Endodermal cell (in vitro differentiated cells): ENCODE results near the gene NEURL2. TPM values are rescaled to one million over a fixed set of nuclear protein-coding genes. Genes with fewer than 3 reads are reported as not detected.

ENCODE experiments used
- DNase-seq: peaks from one replicate; pipeline ENCODE4 v3.0.0-alpha.2; 2017
- H3K27ac ChIP-seq: 2 replicates; pipeline ENCODE4 v1.5.1; 2013; ENCODE audit warnings: mild to moderate bottlenecking, low read depth, low read length, moderate library complexity
- H3K27me3 ChIP-seq: 2 replicates; pipeline ENCODE4 v1.6.1; 2013; ENCODE audit warnings: mild to moderate bottlenecking, low read length, moderate library complexity; ENCODE audit not compliant: insufficient read depth, control insufficient read depth, poor library complexity, severe bottlenecking
- H3K36me3 ChIP-seq: 2 replicates; pipeline ENCODE4 v1.7.0; 2013; ENCODE audit warnings: mild to moderate bottlenecking, low read length, moderate library complexity; ENCODE audit not compliant: control insufficient read depth, insufficient read depth
- H3K4me1 ChIP-seq: one replicate; pipeline ENCODE4 v1.7.0; 2013; ENCODE audit warnings: low read length; ENCODE audit not compliant: control insufficient read depth, insufficient read depth
- H3K4me3 ChIP-seq: 2 replicates; pipeline ENCODE4 v1.5.1; 2013; ENCODE audit warnings: mild to moderate bottlenecking, low read length, moderate library complexity
- H3K9ac ChIP-seq: 2 replicates; pipeline ENCODE4 v1.6.1; 2013; ENCODE audit warnings: mild to moderate bottlenecking, low read length, moderate library complexity; ENCODE audit not compliant: poor library complexity, severe bottlenecking; ENCODE audit errors: extremely low read depth
- H3K9me3 ChIP-seq: 2 replicates; pipeline ENCODE4 v1.6.1; 2013; ENCODE audit warnings: mild to moderate bottlenecking, low read length, moderate library complexity; ENCODE audit not compliant: control insufficient read depth
- H3K27ac Mint-ChIP-seq: 2 replicates; pipeline ENCODE4 v1.8.0; 2020; ENCODE audit warnings: mixed read lengths
- H3K27me3 Mint-ChIP-seq: 2 replicates; pipeline ENCODE4 v1.8.0; 2021; ENCODE audit warnings: mild to moderate bottlenecking, mixed read lengths; ENCODE audit not compliant: insufficient read depth
- H3K36me3 Mint-ChIP-seq: 2 replicates; pipeline ENCODE4 v1.8.0; 2020; ENCODE audit warnings: low read depth, mixed read lengths
- H3K4me1 Mint-ChIP-seq: 2 replicates; pipeline ENCODE4 v1.8.0; 2020; ENCODE audit warnings: mixed read lengths
- H3K4me3 Mint-ChIP-seq: 2 replicates; pipeline ENCODE4 v1.8.0; 2020; ENCODE audit warnings: mild to moderate bottlenecking, moderate library complexity, mixed read lengths
- H3K9me3 Mint-ChIP-seq: 2 replicates; pipeline ENCODE4 v1.8.0; 2020; ENCODE audit warnings: mild to moderate bottlenecking, mixed read lengths
- CTCF ChIP-seq: fragments of 200-600 bp; sonication (generic); conservative IDR thresholded peaks from 2 replicates; pipeline ENCODE4 v1.5.0; 2021; ENCODE audit warnings: antibody characterized with exemption, mild to moderate bottlenecking
- WGBS, 2 experiments: methylation state at CpG; one replicate each; pipeline versions ENCODE4 v1.1.5 to v1.1.7; 2013; ENCODE audit warnings: missing lambda C conversion rate in 2 of 2, mixed read lengths in 1 of 2; ENCODE audit not compliant: insufficient coverage in 1 of 2, insufficient read length in 1 of 2; 5-methylcytosine and 5-hydroxymethylcytosine counted together
- total RNA-seq, 2 donors: library from RNA; stranded (reverse); fragmentation: NEBNext Ultra II Directional in 1 of 2; extraction: Animal tissue kit (Norgen Biotek cat#: 25700) in 1 of 2; gene quantifications; 2 replicates in 1 of 2; 3 replicates in 1 of 2; pipeline ENCODE4 v1.2.1, GENCODE V29; 2021

The NEURL2 gene
- total RNA-seq, 2 donors from 2014 or later = 4.4 to 6.4 TPM

GRCh38 chr20:45845452-45845851 is 45.6 kb downstream of the NEURL2 start:
- no peaks in the 10 kb centered on the region for H3K4me1 Mint-ChIP-seq
- H3K27ac Mint-ChIP-seq = no peak overlapping the region
- H3K4me1 ChIP-seq = no peaks in the 10 kb centered on the region
- TF ChIP-seq CTCF = no peak
- H3K4me3 Mint-ChIP-seq = no peak overlapping the region
- peaks cover 6% of the 10 kb centered on the region for H3K9me3 ChIP-seq
- peaks cover 67% of the 10 kb centered on the region for H3K36me3 ChIP-seq
- no peak overlapping the region for H3K9ac ChIP-seq
- H3K27me3 ChIP-seq = no peaks in the 10 kb centered on the region
- no peak overlapping the region for H3K27ac ChIP-seq
- H3K9me3 Mint-ChIP-seq = peaks cover 4% of the 10 kb centered on the region
- peaks cover 64% of the 10 kb centered on the region for H3K36me3 Mint-ChIP-seq
- DNase-seq = no peak
- H3K4me3 ChIP-seq = no peak overlapping the region
- H3K27me3 Mint-ChIP-seq = no peaks in the 10 kb centered on the region

GRCh38 chr20:45843506-45843905 is 47.5 kb downstream of the NEURL2 start:
- TF ChIP-seq CTCF = no peak
- Histone ChIP-seq H3K9ac (no peak overlapping the region), H3K9me3 (no peaks in the 10 kb centered on the region), H3K36me3 (peaks cover 63% of the 10 kb centered on the region), H3K4me1 (no peaks in the 10 kb centered on the region), H3K4me3 (no peak overlapping the region), H3K27me3 (no peaks in the 10 kb centered on the region), H3K27ac (no peak overlapping the region)
- DNase-seq = no peak
- no peak overlapping the region for H3K4me3 Mint-ChIP-seq
- no peaks in the 10 kb centered on the region for H3K27me3 Mint-ChIP-seq
- H3K27ac Mint-ChIP-seq = no peak overlapping the region
- H3K36me3 Mint-ChIP-seq = peaks cover 48% of the 10 kb centered on the region
- WGBS, 2 experiments = 92 to 95% methylated on average over 5 to 14 of the region's 14 CpGs
- no peaks in the 10 kb centered on the region for H3K4me1 Mint-ChIP-seq
- no peaks in the 10 kb centered on the region for H3K9me3 Mint-ChIP-seq

GRCh38 chr20:45842169-45842812 is 48.7 kb downstream of the NEURL2 start:
- no peak overlapping the region for H3K27ac Mint-ChIP-seq
- Histone ChIP-seq H3K27me3 (no peaks in the 10 kb centered on the region), H3K4me3 (no peak overlapping the region), H3K9ac (no peak overlapping the region), H3K4me1 (no peaks in the 10 kb centered on the region), H3K27ac (no peak overlapping the region), H3K9me3 (no peaks in the 10 kb centered on the region), H3K36me3 (peaks cover 61% of the 10 kb centered on the region)
- no peak for DNase-seq
- no peak for TF ChIP-seq CTCF
- no peaks in the 10 kb centered on the region for H3K27me3 Mint-ChIP-seq
- H3K9me3 Mint-ChIP-seq = no peaks in the 10 kb centered on the region
- H3K4me1 Mint-ChIP-seq = no peaks in the 10 kb centered on the region
- no peak overlapping the region for H3K4me3 Mint-ChIP-seq
- H3K36me3 Mint-ChIP-seq = peaks cover 43% of the 10 kb centered on the region
- 89 to 96% methylated on average over 4 to 5 of the region's 5 CpGs for WGBS, 2 experiments
